GM19438 (cell line): Measurements from ENCODE around the gene NDUFS5.
"Not testable (repeated sequence)": the region's sequence is repeated elsewhere in the genome, so short reads cannot be mapped to it uniquely, and the experiment has no call there.

Source experiments
- ATAC-seq: cut with Tn5 transposase; IDR thresholded peaks from one replicate; pipeline ENCODE4 v1.9.1; 2021; ENCODE audit warnings: low read depth; ENCODE audit not compliant: unreplicated experiment

Gene NDUFS5

GRCh38 chr1:39014956-39015355, 11.2 kb upstream of the NDUFS5 start:
- ATAC-seq: not testable (repeated sequence)

- no peak for ATAC-seq
These were observed 9.5 kb upstream of the NDUFS5 start for GRCh38 chr1:39016604-39017171.

- ATAC-seq: no peak
These were observed 8.9 kb upstream of the NDUFS5 start for GRCh38 chr1:39017266-39017665.

GRCh38 chr1:39020494-39020893, 5.7 kb upstream of the NDUFS5 start:
- ATAC-seq: not testable (repeated sequence)

GRCh38 chr1:39021426-39021825, 4.7 kb upstream of the NDUFS5 start:
- ATAC-seq: no peak

- no peak for ATAC-seq
These were observed 3.0 kb upstream of the NDUFS5 start for GRCh38 chr1:39023140-39023539.

- no peak for ATAC-seq
These were observed 837 bp downstream of the NDUFS5 start for GRCh38 chr1:39026866-39027507.

GRCh38 chr1:39034114-39034654, 8.0 kb downstream of the NDUFS5 start:
- no peak for ATAC-seq

- ATAC-seq: no peak
These were observed 10.5 kb downstream of the NDUFS5 start for GRCh38 chr1:39036678-39037077.

GRCh38 chr1:39043513-39043912, 17.4 kb downstream of the NDUFS5 start:
- ATAC-seq: no peak

- ATAC-seq: no peak
These were observed 18.6 kb downstream of the NDUFS5 start for GRCh38 chr1:39044762-39045161.

- no peak for ATAC-seq
These were observed 19.1 kb downstream of the NDUFS5 start for GRCh38 chr1:39045231-39045630.

- no peak for ATAC-seq
These were observed 20.6 kb downstream of the NDUFS5 start for GRCh38 chr1:39046613-39047210.

- no peak for ATAC-seq
These were observed 21.5 kb downstream of the NDUFS5 start for GRCh38 chr1:39047374-39048229.

GRCh38 chr1:39048745-39049370, 22.7 kb downstream of the NDUFS5 start:
- no peak for ATAC-seq

- ATAC-seq: no peak
These were observed 23.9 kb downstream of the NDUFS5 start for GRCh38 chr1:39050001-39050400.

- ATAC-seq: not testable (repeated sequence)
These were observed 25.2 kb downstream of the NDUFS5 start for GRCh38 chr1:39051193-39051850.

- no peak for ATAC-seq
These were observed 25.8 kb downstream of the NDUFS5 start for GRCh38 chr1:39051956-39052355.

- not testable (repeated sequence) for ATAC-seq
These were observed 29.1 kb downstream of the NDUFS5 start for GRCh38 chr1:39055213-39055710.

- ATAC-seq: not testable (repeated sequence)
These were observed 35.4 kb downstream of the NDUFS5 start for GRCh38 chr1:39061516-39061915.
